Right lobe of liver (tissue), 6 donors: ENCODE results near the gene TWIST1. TPM values are rescaled to one million over a fixed set of nuclear protein-coding genes. Genes with fewer than 3 reads are reported as not detected.

ENCODE experiments used
- ATAC-seq, 4 donors: fragments of 200-7000 bp; cut with Tn5 transposase; one replicate each; pipeline ENCODE4 v1.9.1; 2020; ENCODE audit warnings: mild to moderate bottlenecking in 4 of 4, moderate library complexity in 4 of 4
- DNase-seq, 3 donors: peaks; one replicate each; pipeline ENCODE4 v3.0.0-alpha.2; 2020
- H3K27ac ChIP-seq, 3 donors: fragments of 200-600 bp; one replicate each; pipeline ENCODE4 v1.8.0; 2022
- H3K27me3 ChIP-seq, 2 donors: fragments of 200-600 bp; one replicate each; pipeline ENCODE4 v1.8.0; 2022
- H3K36me3 ChIP-seq, 4 donors: fragments of 200-600 bp; sonication (generic) in 1 of 4; one replicate each; pipeline versions ENCODE4 v1.5.1 to v1.8.0; 2017 to 2022; ENCODE audit warnings: control low read depth in 1 of 4
- H3K4me1 ChIP-seq, 4 donors: fragments of 200-600 bp; sonication (generic) in 1 of 4; one replicate each; pipeline versions ENCODE4 v1.5.1 to v1.8.0; 2017 to 2022; ENCODE audit warnings: control low read depth in 1 of 4
- H3K4me3 ChIP-seq, 3 donors: fragments of 200-600 bp; one replicate each; pipeline ENCODE4 v1.8.0; 2022
- H3K9me3 ChIP-seq, 4 donors: fragments of 200-600 bp; sonication (generic) in 1 of 4; one replicate each; pipeline versions ENCODE4 v1.5.1 to v1.8.0; 2017 to 2022; ENCODE audit warnings: control low read depth in 1 of 4
- POLR2A ChIP-seq: fragments of 450-650 bp; IDR thresholded peaks from one replicate; pipeline ENCODE4 v1.6.1; 2017; ENCODE audit warnings: antibody characterized with exemption, mild to moderate bottlenecking
- WGBS: methylation state at CpG from one replicate; pipeline ENCODE4 v1.1.6; 2018; ENCODE audit warnings: low coverage, low lambda C conversion rate; ENCODE audit not compliant: insufficient coverage; ENCODE audit errors: missing lambda C conversion rate; 5-methylcytosine and 5-hydroxymethylcytosine counted together
- intact Hi-C, 2 donors: fragments of 100-400 bp; cut with DNase I; formaldehyde crosslinking; loops; one replicate each; pipeline versions ENCODE4 v1.11.2 to v1.14.1; 2022
- total RNA-seq, 6 experiments: library from RNA; depleted of rRNA in 2 of 6; stranded (reverse); fragments of >200 nt in 2 of 6; fragmentation: NEBNext Ultra II Directional in 3 of 6; extraction: Animal tissue kit (Norgen Biotek cat#: 25700) in 3 of 6; gene quantifications; one replicate each; pipeline versions ENCODE4 v1.1.0 to v1.2.4, GENCODE V29; 2016 to 2023
- TF ChIP-seq, protein P1 (sequence below), 4 donors: fragments of 200-600 bp in 3 of 4; fragments of 450-650 bp in 1 of 4; IDR thresholded peaks; one replicate each; pipeline versions ENCODE4 v1.5.1 to v1.8.0; 2016 to 2022; ENCODE audit warnings: antibody characterized with exemption in 4 of 4, mild to moderate bottlenecking in 2 of 4
- donor health status: DM: no; HTN: yes; CAD: no.
- donor health status: DM: no; HTN: no; CAD: no.
- donor health status: DM: no; HTN: no; CAD: no.
- donor health status: DM: no; HTN: yes; CAD: no.
- donor health status: DM: no; HTN: yes; CAD: no.

TWIST1 gene
- total RNA-seq, 6 experiments from 2014 or later, result 0.42 TPM; not detected in 5

DNA sequence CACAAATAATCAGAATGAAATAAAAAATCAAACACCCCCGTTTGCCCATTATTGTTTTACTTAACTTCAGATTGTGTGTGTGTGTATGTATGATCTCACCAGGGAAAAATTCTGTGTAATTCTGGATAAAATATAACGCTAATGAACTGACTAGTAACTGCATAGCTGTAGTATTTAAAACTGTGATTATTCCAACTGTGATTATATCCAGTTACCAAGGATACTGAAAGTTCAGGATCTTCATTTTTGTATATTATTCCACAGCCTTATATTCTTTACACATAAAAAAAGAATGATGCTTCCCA lies 2.9 kb downstream of the TWIST1 start:
- 3% methylated on average over 2 of the region's 2 CpGs for WGBS
- TF ChIP-seq, protein P1, sequence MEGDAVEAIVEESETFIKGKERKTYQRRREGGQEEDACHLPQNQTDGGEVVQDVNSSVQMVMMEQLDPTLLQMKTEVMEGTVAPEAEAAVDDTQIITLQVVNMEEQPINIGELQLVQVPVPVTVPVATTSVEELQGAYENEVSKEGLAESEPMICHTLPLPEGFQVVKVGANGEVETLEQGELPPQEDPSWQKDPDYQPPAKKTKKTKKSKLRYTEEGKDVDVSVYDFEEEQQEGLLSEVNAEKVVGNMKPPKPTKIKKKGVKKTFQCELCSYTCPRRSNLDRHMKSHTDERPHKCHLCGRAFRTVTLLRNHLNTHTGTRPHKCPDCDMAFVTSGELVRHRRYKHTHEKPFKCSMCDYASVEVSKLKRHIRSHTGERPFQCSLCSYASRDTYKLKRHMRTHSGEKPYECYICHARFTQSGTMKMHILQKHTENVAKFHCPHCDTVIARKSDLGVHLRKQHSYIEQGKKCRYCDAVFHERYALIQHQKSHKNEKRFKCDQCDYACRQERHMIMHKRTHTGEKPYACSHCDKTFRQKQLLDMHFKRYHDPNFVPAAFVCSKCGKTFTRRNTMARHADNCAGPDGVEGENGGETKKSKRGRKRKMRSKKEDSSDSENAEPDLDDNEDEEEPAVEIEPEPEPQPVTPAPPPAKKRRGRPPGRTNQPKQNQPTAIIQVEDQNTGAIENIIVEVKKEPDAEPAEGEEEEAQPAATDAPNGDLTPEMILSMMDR (IDR thresholded peaks at IDR 0.05), result no peak
- TF ChIP-seq POLR2A, result no peak
- ATAC-seq (no peak), DNase-seq (no peak)
- Histone ChIP-seq H3K27ac (no peak overlapping the region), H3K4me3 (no peak overlapping the region), H3K9me3 (no peaks in the 10 kb centered on the region), H3K27me3 (peaks cover 0 to 12% of the 10 kb centered on the region in 2 donors), H3K36me3 (no peaks in the 10 kb centered on the region), H3K4me1 (peaks cover 0 to 5% (median 0%) of the 10 kb centered on the region in 4 donors)
- intact Hi-C loops, result no loop called here

DNA sequence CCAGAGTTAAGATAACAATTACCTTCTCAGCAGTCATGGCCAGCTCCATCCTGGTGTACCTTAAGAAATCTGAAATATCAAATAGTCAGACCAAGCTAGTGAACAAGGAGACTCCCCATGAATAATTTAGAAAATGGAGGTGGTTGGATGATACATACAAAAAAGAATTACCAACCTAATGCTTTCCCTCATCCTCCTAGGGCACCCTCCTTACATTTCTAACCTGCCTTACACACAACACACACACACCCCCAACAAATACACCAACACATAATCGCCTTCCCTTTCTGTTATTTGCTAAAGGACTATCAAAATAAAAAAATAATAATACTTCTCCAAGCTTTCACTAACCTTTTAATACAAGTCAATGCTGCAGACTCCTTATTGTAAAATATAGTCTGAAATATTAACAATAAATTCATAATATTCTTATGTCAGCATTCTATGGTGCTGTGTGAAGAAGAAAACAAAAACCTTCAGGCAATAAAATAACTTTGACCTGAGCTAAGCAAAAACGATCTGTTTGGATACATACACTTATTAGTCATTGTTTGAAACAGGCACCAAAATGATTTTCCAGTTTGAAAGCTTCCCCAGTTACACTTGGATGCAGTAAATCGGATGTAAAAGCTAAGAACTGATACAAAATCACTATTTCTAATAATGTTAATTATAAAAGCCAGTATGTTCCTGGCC lies 3.4 kb downstream of the TWIST1 start:
- no peaks in the 10 kb centered on the region for H3K9me3 ChIP-seq
- DNase-seq (no peak), ATAC-seq (no peak)
- peaks cover 0 to 12% of the 10 kb centered on the region in 2 donors for H3K27me3 ChIP-seq
- H3K4me1 ChIP-seq, result peaks cover 0 to 5% (median 0%) of the 10 kb centered on the region in 4 donors
- intact Hi-C loops, result no loop called here
- no peak for TF ChIP-seq POLR2A
- TF ChIP-seq, protein P1 (IDR thresholded peaks at IDR 0.05), result no peak
- H3K27ac ChIP-seq, result no peak overlapping the region
- no peak overlapping the region for H3K4me3 ChIP-seq
- 18% methylated on average over 3 of the region's 3 CpGs for WGBS
- H3K36me3 ChIP-seq, result no peaks in the 10 kb centered on the region

DNA sequence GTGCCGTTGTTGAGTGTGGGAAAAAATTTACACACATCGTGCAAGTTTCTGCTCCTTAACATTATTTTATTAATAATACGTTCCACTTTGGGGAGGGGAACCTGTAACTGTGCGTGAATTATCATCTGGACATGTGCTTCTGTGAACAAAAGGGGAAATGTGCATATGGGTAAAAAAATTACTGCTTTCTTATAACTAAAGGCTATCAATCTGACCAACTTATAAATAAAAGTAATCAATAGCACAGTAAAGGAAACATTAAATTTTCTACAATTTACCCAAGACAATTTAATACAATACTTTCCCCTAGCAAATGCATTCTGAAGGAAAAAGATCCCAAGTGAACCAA lies 4.5 kb downstream of the TWIST1 start:
- 12% methylated on average over 4 of the region's 4 CpGs for WGBS
- DNase-seq, result no peak
- H3K4me3 ChIP-seq, result no peak overlapping the region
- peaks cover 0 to 5% (median 0%) of the 10 kb centered on the region in 4 donors for H3K4me1 ChIP-seq
- no peaks in the 10 kb centered on the region for H3K36me3 ChIP-seq
- no peak overlapping the region for H3K27ac ChIP-seq
- TF ChIP-seq, protein P1 (IDR thresholded peaks at IDR 0.05), result no peak
- TF ChIP-seq POLR2A, result no peak
- intact Hi-C loops, result no loop called here
- peaks cover 0 to 12% of the 10 kb centered on the region in 2 donors for H3K27me3 ChIP-seq
- no peak for ATAC-seq
- no peaks in the 10 kb centered on the region for H3K9me3 ChIP-seq

DNA sequence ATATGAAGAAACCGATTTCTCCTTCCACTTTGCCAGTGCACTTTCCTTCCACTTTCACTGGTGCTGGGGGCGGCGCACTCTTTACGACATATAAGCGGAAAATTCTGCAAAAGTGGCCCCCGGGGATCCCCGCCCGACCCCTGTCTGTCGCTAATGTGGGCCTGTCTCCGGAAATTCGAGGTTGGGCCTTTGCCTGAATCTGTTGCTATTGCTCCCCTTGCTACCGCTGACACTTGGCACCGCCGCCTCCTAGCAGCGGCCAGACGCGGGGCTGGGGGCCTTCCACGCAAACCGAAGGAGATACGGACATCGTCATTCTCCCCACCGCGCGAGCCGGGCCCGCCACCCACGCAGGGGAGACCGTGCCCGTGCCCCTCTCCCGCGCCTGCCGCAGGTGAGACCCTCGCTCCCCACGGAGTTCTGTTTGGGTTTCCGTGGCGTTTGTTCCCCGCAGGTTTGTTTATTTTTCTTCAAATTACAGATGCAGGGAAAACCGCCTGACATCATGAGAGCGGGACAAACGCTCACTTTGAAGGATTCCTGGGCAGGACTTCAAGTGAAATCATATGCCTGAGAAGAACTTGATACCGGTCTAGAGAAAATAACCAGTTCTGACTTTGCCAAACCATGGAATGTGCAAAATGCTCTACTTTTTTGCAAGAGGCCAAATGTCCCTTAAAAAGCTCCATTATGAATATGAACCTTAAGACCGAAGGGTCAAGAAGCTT lies 5.0 kb downstream of the TWIST1 start:
- DNase-seq, result peak in 1 of 3 donors; percentile 14

More for the DNA sequence above, 5.0 kb downstream of the TWIST1 start:
- Histone ChIP-seq H3K36me3 (no peaks in the 10 kb centered on the region), H3K4me1 (peaks cover 0 to 9% (median 0%) of the 10 kb centered on the region in 4 donors), H3K4me3 (no peak overlapping the region), H3K27ac (no peak overlapping the region), H3K9me3 (no peaks in the 10 kb centered on the region), H3K27me3 (peaks cover 0 to 16% of the 10 kb centered on the region in 2 donors)
- no peak for TF ChIP-seq POLR2A
- TF ChIP-seq, protein P1 (IDR thresholded peaks at IDR 0.05), result no peak
- ATAC-seq, result no peak
- intact Hi-C loops, result no loop called here
- 8% methylated on average over 42 of the region's 42 CpGs for WGBS
